ENCODE results near the gene OR10A5.
"Not testable (repeated sequence)": the region's sequence is repeated elsewhere in the genome, so short reads cannot be mapped to it uniquely, and the experiment has no call there.

Gene OR10A5

GRCh38 chr11:6850526-6850925 is 5.0 kb downstream of the OR10A5 start:
- Mint-ChIP-seq H3K27me3 (peaks cover 26% of the 10 kb centered on the region), H3K4me1 (ENCODE audit: low read depth) (no peaks in the 10 kb centered on the region), H3K9me3 (ENCODE audit: low read depth) (peaks cover 15% of the 10 kb centered on the region), H3K4me3 (no peak overlapping the region), H3K36me3 (peaks cover 6% of the 10 kb centered on the region), H3K27ac (no peak overlapping the region)

DNA sequence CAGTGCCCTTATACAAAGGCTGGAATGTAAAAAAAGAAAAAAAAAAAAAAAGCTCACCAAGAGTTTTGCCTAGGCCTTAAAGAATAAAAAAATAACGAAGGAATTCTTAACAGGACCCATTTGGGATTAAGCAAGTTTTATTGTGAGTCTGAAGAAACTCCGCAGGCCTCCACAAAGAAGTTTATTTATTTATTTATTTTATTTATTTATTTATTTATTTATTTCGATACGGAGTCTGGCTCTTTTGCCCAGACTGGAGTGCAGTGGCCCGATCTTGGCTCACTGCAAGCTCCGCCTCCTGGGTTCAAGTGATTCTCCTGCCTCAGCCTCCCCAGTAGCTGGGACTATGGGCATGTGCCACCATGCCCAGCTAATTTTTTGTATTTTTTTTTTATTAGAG is 9.3 kb downstream of the OR10A5 start:
- H3K4me1 Mint-ChIP-seq (ENCODE audit: low read depth); H3K4me3 Mint-ChIP-seq; H3K27ac Mint-ChIP-seq; H3K36me3 Mint-ChIP-seq: not testable (repeated sequence)
- H3K27me3 Mint-ChIP-seq = peaks cover 18% of the 10 kb centered on the region
- peaks cover 21% of the 10 kb centered on the region for H3K9me3 Mint-ChIP-seq (ENCODE audit: low read depth)

GRCh38 chr11:6855971-6856541 is 10.6 kb downstream of the OR10A5 start:
- Mint-ChIP-seq H3K27me3 (peaks cover 14% of the 10 kb centered on the region), H3K27ac (no peak overlapping the region), H3K36me3 (peaks cover 2% of the 10 kb centered on the region), H3K4me3 (no peak overlapping the region), H3K4me1 (ENCODE audit: low read depth) (peaks cover 4% of the 10 kb centered on the region), H3K9me3 (ENCODE audit: low read depth) (peaks cover 17% of the 10 kb centered on the region)

GRCh38 chr11:6856871-6857270 is 11.4 kb downstream of the OR10A5 start:
- Mint-ChIP-seq H3K27me3 (peaks cover 11% of the 10 kb centered on the region), H3K4me3 (no peak overlapping the region)

DNA sequence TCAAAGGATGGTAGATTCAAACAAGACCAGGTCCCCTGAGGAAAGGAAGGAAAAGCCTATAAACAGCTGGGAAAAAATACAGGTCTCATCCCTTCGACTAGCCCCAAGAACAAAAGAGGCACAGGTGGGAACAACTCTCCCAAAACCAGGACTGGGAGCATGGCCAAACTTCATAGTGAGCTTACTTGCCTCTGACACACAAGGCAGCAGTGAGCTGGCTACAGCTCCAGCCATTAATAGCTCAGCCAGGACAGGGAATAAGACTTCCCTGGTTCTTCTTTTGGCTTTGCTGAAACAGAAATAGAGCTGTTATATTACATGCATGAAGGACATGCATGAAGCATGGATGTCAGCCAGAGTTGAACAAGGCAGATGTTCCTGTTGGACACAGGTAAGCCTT is 17.5 kb downstream of the OR10A5 start, which contains the start of gene OR10A2:
TSS of gene OR10A2 (plus strand) at position 97 of the 400 bp plus-strand sequence. CDS start 6,698 bp downstream, outside the sequence.
- no peaks in the 10 kb centered on the region for H3K4me1 Mint-ChIP-seq (ENCODE audit: low read depth)

More at GRCh38 chr11:6856871-6857270, 11.4 kb downstream of the OR10A5 start:
- H3K36me3 Mint-ChIP-seq = peaks cover 2% of the 10 kb centered on the region
- peaks cover 4% of the 10 kb centered on the region for H3K4me1 Mint-ChIP-seq (ENCODE audit: low read depth)
- no peak overlapping the region for H3K27ac Mint-ChIP-seq
- H3K9me3 Mint-ChIP-seq (ENCODE audit: low read depth) = peaks cover 12% of the 10 kb centered on the region

DNA sequence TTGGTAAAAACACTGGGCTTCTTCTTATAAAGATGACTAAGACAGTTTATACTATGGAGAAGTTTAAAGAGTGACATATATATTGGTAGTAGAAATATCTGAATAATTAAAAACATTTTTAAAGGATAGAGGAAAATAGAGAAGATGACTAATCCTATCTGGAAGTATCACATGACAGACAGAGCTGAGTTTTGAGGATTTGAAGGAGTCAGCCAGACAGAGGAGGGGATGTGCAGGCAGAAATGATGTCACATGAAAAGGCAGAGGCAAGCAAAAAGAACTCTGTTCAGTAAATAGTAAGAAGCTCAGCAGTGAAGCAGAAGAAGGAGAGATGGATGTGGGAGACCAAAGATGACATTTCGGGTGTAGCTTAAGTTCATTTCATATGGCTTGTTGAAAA is 19.0 kb downstream of the OR10A5 start:
- Mint-ChIP-seq H3K9me3 (ENCODE audit: low read depth) (peaks cover 5% of the 10 kb centered on the region), H3K4me1 (ENCODE audit: low read depth) (no peaks in the 10 kb centered on the region), H3K36me3 (no peaks in the 10 kb centered on the region), H3K27me3 (peaks cover 6% of the 10 kb centered on the region), H3K27ac (no peak overlapping the region), H3K4me3 (no peak overlapping the region)

More for the DNA sequence above, 17.5 kb downstream of the OR10A5 start, which contains the start of gene OR10A2:
- H3K36me3 Mint-ChIP-seq = no peaks in the 10 kb centered on the region
- no peak within 1 kb of the TSS for H3K4me3 Mint-ChIP-seq
- no peak within 1 kb of the TSS for H3K27ac Mint-ChIP-seq
- H3K27me3 Mint-ChIP-seq = peaks cover 6% of the 10 kb centered on the region
- H3K9me3 Mint-ChIP-seq (ENCODE audit: low read depth) = peaks cover 7% of the 10 kb centered on the region

DNA sequence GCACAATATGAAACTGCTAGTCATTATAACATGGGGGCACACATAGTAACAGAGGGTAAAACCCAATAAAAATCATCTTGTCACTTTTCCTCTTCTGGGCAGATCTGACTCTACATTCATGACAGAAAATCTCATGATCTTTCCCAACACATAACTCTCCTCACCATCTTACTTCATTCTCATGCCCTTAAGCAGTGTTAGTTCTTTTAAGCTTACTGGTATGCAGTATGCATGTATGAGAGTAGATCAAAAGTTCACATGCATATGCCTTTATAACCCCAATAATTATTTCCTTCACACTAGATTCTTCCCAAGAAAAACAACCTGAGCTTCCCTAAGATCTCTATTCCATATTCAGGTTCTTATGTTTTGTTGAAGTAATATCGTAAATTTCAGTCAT is 25.8 kb downstream of the OR10A5 start:
- H3K27me3 Mint-ChIP-seq = peaks cover 18% of the 10 kb centered on the region
- no peak overlapping the region for H3K4me3 Mint-ChIP-seq
- no peaks in the 10 kb centered on the region for H3K36me3 Mint-ChIP-seq

GRCh38 chr11:6875761-6876160 is 30.3 kb downstream of the OR10A5 start:
- Mint-ChIP-seq H3K36me3 (no peaks in the 10 kb centered on the region), H3K4me3 (no peak overlapping the region), H3K27me3 (peaks cover 15% of the 10 kb centered on the region), H3K9me3 (ENCODE audit: low read depth) (no peaks in the 10 kb centered on the region), H3K4me1 (ENCODE audit: low read depth) (no peaks in the 10 kb centered on the region), H3K27ac (no peak overlapping the region)

More for the DNA sequence above, 25.8 kb downstream of the OR10A5 start:
- Mint-ChIP-seq H3K27ac (no peak overlapping the region), H3K9me3 (ENCODE audit: low read depth) (no peaks in the 10 kb centered on the region), H3K4me1 (ENCODE audit: low read depth) (no peaks in the 10 kb centered on the region)

GRCh38 chr11:6876325-6876724 is 30.8 kb downstream of the OR10A5 start, which contains the start of gene OR10A4:
Gene OR10A4 (plus strand): TSS chr11:6876625. CDS start chr11:6876648, 23 bp downstream.
- peaks cover 15% of the 10 kb centered on the region for H3K27me3 Mint-ChIP-seq
- H3K9me3 Mint-ChIP-seq (ENCODE audit: low read depth) = no peaks in the 10 kb centered on the region
- H3K4me3 Mint-ChIP-seq = no peak within 1 kb of the TSS
- no peaks in the 10 kb centered on the region for H3K4me1 Mint-ChIP-seq (ENCODE audit: low read depth)
- H3K27ac Mint-ChIP-seq = no peak within 1 kb of the TSS
- H3K36me3 Mint-ChIP-seq = no peaks in the 10 kb centered on the region

DNA sequence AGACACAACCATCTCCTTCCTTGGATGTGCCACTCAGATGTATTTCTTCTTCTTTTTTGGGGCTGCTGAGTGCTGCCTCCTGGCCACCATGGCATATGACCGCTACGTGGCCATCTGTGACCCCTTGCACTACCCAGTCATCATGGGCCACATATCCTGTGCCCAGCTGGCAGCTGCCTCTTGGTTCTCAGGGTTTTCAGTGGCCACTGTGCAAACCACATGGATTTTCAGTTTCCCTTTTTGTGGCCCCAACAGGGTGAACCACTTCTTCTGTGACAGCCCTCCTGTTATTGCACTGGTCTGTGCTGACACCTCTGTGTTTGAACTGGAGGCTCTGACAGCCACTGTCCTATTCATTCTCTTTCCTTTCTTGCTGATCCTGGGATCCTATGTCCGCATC is 31.4 kb downstream of the OR10A5 start:
- no peaks in the 10 kb centered on the region for H3K9me3 Mint-ChIP-seq (ENCODE audit: low read depth)
- H3K36me3 Mint-ChIP-seq = no peaks in the 10 kb centered on the region
- no peak overlapping the region for H3K27ac Mint-ChIP-seq
- no peak overlapping the region for H3K4me3 Mint-ChIP-seq
- no peaks in the 10 kb centered on the region for H3K4me1 Mint-ChIP-seq (ENCODE audit: low read depth)
- peaks cover 13% of the 10 kb centered on the region for H3K27me3 Mint-ChIP-seq

DNA sequence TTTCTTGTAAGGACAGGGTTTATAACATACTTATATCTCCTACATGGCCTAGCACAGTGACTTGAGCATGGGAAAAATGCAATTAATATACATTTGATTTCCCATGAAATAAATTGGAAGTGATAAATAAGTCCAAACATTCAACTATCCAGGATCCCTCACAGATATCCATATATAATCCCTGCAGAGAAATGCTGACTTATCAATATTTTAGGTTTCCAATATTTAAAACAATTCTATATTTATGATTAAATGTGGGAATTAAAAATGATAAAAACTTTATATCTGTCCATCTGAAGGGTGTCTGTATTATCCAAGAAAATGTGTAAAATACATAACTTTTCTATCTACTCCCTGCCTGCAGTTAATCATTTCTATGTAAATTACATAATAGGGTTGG is 37.3 kb downstream of the OR10A5 start:
- Mint-ChIP-seq H3K27ac (no peak overlapping the region), H3K36me3 (no peaks in the 10 kb centered on the region), H3K4me3 (no peak overlapping the region), H3K4me1 (ENCODE audit: low read depth) (no peaks in the 10 kb centered on the region), H3K9me3 (ENCODE audit: low read depth) (no peaks in the 10 kb centered on the region), H3K27me3 (peaks cover 17% of the 10 kb centered on the region)

DNA sequence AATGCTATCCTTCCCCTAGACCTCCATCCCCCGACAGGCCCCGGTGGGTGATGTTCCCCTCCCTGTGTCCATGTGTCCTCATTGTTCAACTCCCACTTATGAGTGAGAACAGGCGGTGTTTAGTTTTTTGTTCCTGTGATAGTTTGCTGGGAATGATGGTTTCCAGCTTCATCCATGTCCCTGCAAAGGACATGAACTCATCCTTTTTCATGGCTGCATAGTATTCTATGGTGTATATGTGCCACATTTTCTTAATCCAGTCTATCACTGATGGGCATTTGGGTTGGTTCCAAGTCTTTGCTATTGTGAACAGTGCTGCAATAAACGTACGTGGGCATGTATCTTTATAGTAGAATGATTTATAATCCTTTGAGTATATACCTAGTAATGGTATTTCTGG is 42.2 kb downstream of the OR10A5 start:
- peaks cover 22% of the 10 kb centered on the region for H3K27me3 Mint-ChIP-seq
- H3K36me3 Mint-ChIP-seq; H3K4me3 Mint-ChIP-seq; H3K4me1 Mint-ChIP-seq (ENCODE audit: low read depth); H3K9me3 Mint-ChIP-seq (ENCODE audit: low read depth); H3K27ac Mint-ChIP-seq: not testable (repeated sequence)

GRCh38 chr11:6888830-6889229 is 43.3 kb downstream of the OR10A5 start:
- Mint-ChIP-seq H3K27me3 (peaks cover 19% of the 10 kb centered on the region), H3K27ac (no peak overlapping the region), H3K4me1 (ENCODE audit: low read depth) (no peaks in the 10 kb centered on the region), H3K36me3 (no peaks in the 10 kb centered on the region), H3K9me3 (ENCODE audit: low read depth) (no peaks in the 10 kb centered on the region), H3K4me3 (no peak overlapping the region)

DNA sequence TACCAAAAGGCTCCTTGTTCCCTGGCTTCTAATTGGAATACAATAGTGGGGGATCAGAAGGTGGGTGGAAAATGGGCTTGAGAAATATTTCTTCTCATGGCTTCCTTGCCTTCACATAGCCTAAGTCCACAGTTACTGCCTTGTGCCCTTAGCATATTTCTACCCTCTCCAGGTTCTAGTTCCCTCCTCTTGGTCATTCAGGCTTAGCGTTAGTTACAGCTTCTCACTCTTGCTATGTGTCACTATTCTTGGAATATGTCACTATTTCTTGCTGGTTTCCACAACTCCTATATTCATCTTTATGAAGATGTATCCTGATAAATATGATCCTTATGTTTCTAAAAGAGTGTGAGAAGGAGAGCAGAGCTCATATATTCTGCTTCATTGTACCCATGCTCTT is 44.4 kb downstream of the OR10A5 start:
- Mint-ChIP-seq H3K4me1 (ENCODE audit: low read depth) (no peaks in the 10 kb centered on the region), H3K27me3 (peaks cover 19% of the 10 kb centered on the region), H3K9me3 (ENCODE audit: low read depth) (no peaks in the 10 kb centered on the region), H3K36me3 (no peaks in the 10 kb centered on the region), H3K4me3 (no peak overlapping the region), H3K27ac (no peak overlapping the region)

DNA sequence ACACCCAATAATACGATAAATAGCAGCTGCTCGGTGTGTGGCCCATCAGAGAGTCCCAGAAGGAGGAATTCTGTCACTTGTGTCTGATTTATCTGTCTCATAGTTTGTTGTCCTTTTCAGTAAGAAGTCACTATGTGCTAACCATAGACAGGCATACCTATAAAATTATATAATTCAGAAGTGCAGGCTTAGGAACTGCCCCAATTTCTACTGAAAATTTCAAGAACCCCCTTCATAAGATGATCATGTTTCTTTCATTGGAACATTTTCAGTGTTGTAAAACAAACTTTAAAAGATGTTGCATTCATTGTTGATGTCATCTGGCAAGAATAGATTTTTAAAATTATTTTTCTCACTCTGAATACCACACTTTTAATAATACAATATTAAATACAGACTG is 46.9 kb downstream of the OR10A5 start, which contains the start of gene OR2D2:
TSS of gene OR2D2 (minus strand) at position 101 of the 400 bp plus-strand sequence. CDS start at position 101, 0 bp downstream.
- Mint-ChIP-seq H3K4me3 (no peak within 1 kb of the TSS), H3K27ac (no peak within 1 kb of the TSS)

GRCh38 chr11:6894097-6894496 is 48.6 kb downstream of the OR10A5 start:
- peaks cover 26% of the 10 kb centered on the region for H3K27me3 Mint-ChIP-seq
- H3K36me3 Mint-ChIP-seq = no peaks in the 10 kb centered on the region
- H3K27ac Mint-ChIP-seq = no peak overlapping the region
- H3K9me3 Mint-ChIP-seq (ENCODE audit: low read depth) = no peaks in the 10 kb centered on the region
- no peak overlapping the region for H3K4me3 Mint-ChIP-seq
- no peaks in the 10 kb centered on the region for H3K4me1 Mint-ChIP-seq (ENCODE audit: low read depth)

More for the DNA sequence above, 46.9 kb downstream of the OR10A5 start, which contains the start of gene OR2D2:
- no peaks in the 10 kb centered on the region for H3K36me3 Mint-ChIP-seq
- H3K4me1 Mint-ChIP-seq (ENCODE audit: low read depth) = no peaks in the 10 kb centered on the region
- H3K27me3 Mint-ChIP-seq = peaks cover 22% of the 10 kb centered on the region
- no peaks in the 10 kb centered on the region for H3K9me3 Mint-ChIP-seq (ENCODE audit: low read depth)
